Kidney epithelial cell (primary cell): Measurements from ENCODE around the gene CAPN7. TPM values are rescaled to one million over a fixed set of nuclear protein-coding genes. Genes with fewer than 3 reads are reported as not detected.

ENCODE experiments used
- DNase-seq: peaks from one replicate; pipeline ENCODE4 v3.0.0-alpha.2; 2010; ENCODE audit warnings: low read depth
- H3K27me3 ChIP-seq: 2 replicates; pipeline ENCODE4 v1.6.0; 2011; ENCODE audit warnings: low read length; ENCODE audit not compliant: control insufficient read depth, insufficient read depth
- H3K36me3 ChIP-seq: 2 replicates; pipeline ENCODE4 v1.5.1; 2011; ENCODE audit warnings: low read length; ENCODE audit not compliant: control insufficient read depth, insufficient read depth
- H3K4me3 ChIP-seq: 2 replicates; pipeline ENCODE4 v1.5.1; 2011; ENCODE audit warnings: low read depth, mild to moderate bottlenecking, control low read depth, low read length
- total RNA-seq: library from RNA; depleted of rRNA; stranded (reverse); fragments of >200 nt; gene quantifications from 2 replicates; pipeline ENCODE4 v1.2.3, GENCODE V29; 2015
- TF ChIP-seq, protein P1 (sequence below): IDR thresholded peaks from 2 replicates; pipeline ENCODE4 v1.5.1; 2011; ENCODE audit warnings: mild to moderate bottlenecking, moderate library complexity, low read length, control low read depth, inconsistent platforms; ENCODE audit not compliant: insufficient read depth, poor library complexity, severe bottlenecking

Gene CAPN7
- total RNA-seq, 1 donor from 2014 or later, result 15.8 TPM

DNA sequence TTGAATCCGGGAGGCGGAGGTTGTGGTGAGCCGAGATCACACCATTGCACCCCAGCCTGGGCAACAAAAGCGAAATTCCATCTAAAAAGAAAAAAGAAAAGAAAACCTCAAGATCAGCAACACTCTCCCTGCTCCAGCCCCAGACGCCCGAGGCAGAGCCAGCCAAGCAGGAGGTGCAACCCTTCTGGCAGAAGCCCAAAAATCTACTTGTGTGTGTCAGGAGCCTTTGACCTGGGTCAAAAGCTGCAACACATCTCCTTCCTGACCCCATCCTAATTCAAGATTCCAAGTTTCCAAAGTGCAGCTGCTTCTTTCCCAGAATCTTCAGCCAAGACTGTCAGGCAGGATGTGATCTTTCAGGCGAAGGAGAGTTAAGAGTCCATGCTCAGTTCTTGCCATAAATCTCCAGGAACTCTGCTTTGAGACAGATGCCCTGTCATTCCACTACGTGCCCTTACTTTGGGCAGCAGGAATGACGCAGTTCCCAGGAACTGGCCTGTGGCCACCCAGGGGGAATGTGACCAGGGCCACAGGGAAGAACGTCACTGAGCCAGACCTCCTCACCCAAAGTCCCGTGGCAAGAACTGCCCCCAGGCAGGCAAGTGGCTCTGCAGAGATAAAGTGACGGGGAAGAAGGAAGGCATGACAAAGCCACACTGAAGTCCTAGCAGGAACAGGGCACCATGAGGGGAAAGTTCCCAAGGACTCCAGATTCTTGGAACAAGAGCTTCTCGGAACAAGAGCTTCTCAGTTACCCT is 86.9 kb downstream of the CAPN7 start:
- Histone ChIP-seq H3K27me3 (no peaks in the 10 kb centered on the region), H3K36me3 (no peaks in the 10 kb centered on the region), H3K4me3 (no peak overlapping the region)
- DNase-seq, result no peak
- TF ChIP-seq, protein P1, sequence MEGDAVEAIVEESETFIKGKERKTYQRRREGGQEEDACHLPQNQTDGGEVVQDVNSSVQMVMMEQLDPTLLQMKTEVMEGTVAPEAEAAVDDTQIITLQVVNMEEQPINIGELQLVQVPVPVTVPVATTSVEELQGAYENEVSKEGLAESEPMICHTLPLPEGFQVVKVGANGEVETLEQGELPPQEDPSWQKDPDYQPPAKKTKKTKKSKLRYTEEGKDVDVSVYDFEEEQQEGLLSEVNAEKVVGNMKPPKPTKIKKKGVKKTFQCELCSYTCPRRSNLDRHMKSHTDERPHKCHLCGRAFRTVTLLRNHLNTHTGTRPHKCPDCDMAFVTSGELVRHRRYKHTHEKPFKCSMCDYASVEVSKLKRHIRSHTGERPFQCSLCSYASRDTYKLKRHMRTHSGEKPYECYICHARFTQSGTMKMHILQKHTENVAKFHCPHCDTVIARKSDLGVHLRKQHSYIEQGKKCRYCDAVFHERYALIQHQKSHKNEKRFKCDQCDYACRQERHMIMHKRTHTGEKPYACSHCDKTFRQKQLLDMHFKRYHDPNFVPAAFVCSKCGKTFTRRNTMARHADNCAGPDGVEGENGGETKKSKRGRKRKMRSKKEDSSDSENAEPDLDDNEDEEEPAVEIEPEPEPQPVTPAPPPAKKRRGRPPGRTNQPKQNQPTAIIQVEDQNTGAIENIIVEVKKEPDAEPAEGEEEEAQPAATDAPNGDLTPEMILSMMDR, result no peak

DNA sequence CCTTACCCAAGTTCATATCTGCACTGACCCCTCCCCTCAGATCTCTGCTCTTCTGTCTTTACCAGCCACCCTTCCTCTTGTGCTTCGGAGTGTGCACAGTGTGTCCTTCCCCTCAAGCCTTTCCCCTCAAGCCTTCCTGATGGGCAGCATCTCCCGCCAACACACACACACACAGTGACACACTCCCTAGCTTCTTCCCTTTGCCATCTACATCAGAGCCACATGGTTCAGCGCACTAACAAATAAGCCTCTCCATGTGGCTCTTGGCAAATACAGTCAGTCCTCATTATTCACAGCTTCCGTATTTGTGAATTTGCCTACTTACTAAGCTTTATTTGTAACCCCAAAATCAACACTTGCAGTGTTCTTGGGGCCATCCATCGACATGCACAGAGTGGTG is 88.9 kb downstream of the CAPN7 start:
- Histone ChIP-seq H3K4me3 (no peak overlapping the region), H3K27me3 (no peaks in the 10 kb centered on the region), H3K36me3 (no peaks in the 10 kb centered on the region)
- no peak for DNase-seq
- TF ChIP-seq, protein P1, result no peak

DNA sequence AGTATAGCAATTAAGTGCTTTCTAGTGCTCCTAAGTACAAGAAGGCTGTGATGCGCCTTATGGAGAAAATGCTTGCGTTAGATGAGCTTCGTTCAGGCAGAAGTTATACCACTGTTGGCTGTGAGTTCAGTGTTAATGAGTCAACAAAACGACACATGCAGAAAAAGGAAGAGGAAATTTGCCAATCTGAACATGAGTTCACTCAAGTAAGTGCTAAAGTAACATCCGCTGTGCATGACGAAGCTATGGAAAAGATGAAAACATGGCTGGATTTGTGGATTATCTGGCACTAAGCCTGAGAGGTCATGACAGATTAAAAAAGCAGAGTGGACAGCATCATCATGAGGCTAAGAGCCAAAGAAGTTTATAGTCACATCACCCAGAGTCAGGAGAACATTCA is 89.5 kb downstream of the CAPN7 start:
- no peaks in the 10 kb centered on the region for H3K27me3 ChIP-seq
- no peak for DNase-seq
- no peak overlapping the region for H3K4me3 ChIP-seq
- TF ChIP-seq, protein P1, result no peak
- no peaks in the 10 kb centered on the region for H3K36me3 ChIP-seq

DNA sequence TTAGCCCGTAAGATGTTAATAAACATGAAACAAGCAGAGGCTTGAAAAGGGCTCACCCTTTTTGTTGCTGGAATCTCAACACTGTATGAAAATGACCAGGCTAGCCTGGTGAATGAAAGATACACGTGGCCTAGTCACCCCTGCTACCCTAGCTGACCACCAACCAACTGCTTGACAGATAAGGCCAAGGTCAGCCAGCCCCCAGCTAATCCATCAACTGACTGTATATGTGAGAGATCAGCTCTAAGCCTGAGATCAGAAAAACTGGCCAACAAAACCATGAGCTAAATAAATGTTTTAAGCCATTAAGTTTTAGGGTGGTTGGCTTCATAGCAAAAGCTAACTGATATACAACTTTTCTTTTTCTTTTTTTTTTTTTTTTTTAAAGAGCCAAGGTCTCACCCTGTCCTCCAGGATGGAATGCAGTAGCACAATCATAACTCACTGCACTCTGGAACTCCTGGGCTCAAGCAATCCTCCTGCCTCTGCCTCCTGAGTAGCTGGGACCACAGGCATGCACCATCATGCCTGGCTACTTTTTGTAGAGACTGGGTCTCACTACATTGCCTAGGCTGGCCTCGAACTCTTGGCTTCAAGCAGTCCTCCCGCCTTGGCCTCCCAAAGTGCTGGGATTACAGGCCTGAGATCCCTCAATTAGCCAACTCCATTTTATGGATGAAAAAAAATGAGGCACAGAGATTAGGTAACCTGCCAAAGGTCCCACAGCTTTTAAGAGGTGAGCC is 91.7 kb downstream of the CAPN7 start:
- Histone ChIP-seq H3K4me3 (no peak overlapping the region), H3K36me3 (no peaks in the 10 kb centered on the region), H3K27me3 (no peaks in the 10 kb centered on the region)
- no peak for DNase-seq
- TF ChIP-seq, protein P1, result no peak

DNA sequence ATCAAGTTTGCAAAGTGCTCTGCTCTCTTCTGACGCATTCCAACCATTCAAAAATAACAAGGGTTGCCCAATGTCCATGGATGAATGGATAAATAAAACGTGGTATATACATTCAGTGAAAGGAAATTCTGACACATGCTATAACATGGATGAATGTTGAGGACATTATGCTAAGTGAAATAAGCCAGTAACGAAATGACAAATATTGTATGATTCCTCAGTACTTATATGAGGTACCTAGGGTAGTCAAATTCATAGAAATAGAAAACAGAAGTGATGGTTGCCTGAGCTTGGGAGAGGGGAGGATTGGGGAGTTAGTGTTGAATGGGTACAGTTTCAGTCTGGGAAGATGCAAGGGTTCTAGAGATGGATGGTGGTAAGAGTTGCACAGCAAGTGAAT is 92.5 kb downstream of the CAPN7 start:
- H3K27me3 ChIP-seq, result no peaks in the 10 kb centered on the region
- no peaks in the 10 kb centered on the region for H3K36me3 ChIP-seq
- DNase-seq, result no peak
- H3K4me3 ChIP-seq, result no peak overlapping the region
- TF ChIP-seq, protein P1, result no peak

DNA sequence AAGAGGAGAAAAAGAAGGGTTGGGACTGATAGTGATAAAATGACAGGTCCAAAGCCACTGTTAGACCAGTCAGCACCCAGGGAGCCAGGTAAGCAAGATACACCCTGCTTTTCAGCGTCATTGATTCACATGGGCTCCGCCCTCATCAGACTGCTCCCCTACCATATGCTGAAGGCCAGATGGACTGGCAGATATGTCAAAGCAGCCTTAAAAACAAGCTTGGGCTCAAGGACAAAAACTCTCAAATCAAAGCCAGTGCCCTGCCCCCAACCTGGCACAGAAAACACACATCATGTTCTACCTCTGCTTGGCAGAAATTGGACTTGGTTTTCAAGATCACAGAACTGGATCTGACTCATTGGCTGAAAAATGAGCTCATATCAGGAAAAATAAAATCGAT is 93.0 kb downstream of the CAPN7 start:
- Histone ChIP-seq H3K27me3 (no peaks in the 10 kb centered on the region), H3K36me3 (no peaks in the 10 kb centered on the region), H3K4me3 (no peak overlapping the region)
- no peak for DNase-seq
- TF ChIP-seq, protein P1, result no peak
